ENCODE data around the gene MYRIP.

GRCh38 chr3:40021338-40021737 is 211.9 kb downstream of the MYRIP start:
- TF ChIP-seq CTCF (IDR thresholded peaks at IDR 0.05) = no peak
- no peak for TF ChIP-seq POLR2A (IDR thresholded peaks at IDR 0.05)

Data from suprapubic skin (tissue), 3 donors.